ENCODE data around the gene MICALL2. TPM values are rescaled to one million over a fixed set of nuclear protein-coding genes. Genes with fewer than 3 reads are reported as not detected.

The MICALL2 gene
- polyA plus RNA-seq, 1 of the 3 experiments (the other 2 are of a cell fraction): 38.8 TPM

DNA sequence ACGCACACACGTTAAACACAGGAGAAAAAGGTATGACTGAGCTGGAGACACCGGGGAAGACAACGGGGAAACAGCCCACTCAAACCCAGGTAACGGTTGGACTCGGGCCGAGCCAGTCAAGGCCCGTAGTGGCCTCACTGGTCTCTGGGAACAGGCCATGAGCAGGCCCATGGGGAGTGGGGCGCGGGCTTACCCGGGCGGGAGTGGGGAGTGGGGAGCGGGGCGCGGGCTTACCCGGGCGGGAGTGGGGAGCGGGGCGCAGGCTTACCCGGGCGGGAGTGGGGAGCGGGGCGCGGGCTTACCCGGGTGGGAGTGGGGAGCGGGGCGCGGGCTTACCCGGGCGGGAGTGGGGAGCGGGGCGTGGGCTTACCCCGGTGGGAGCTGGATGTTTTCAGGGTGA lies 33.4 kb upstream of the MICALL2 start (continued):
- TF ChIP-seq, protein P1, sequence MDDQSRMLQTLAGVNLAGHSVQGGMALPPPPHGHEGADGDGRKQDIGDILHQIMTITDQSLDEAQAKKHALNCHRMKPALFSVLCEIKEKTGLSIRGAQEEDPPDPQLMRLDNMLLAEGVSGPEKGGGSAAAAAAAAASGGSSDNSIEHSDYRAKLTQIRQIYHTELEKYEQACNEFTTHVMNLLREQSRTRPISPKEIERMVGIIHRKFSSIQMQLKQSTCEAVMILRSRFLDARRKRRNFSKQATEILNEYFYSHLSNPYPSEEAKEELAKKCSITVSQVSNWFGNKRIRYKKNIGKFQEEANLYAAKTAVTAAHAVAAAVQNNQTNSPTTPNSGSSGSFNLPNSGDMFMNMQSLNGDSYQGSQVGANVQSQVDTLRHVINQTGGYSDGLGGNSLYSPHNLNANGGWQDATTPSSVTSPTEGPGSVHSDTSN (IDR thresholded peaks at IDR 0.05): no peak
- TF ChIP-seq, protein P2, sequence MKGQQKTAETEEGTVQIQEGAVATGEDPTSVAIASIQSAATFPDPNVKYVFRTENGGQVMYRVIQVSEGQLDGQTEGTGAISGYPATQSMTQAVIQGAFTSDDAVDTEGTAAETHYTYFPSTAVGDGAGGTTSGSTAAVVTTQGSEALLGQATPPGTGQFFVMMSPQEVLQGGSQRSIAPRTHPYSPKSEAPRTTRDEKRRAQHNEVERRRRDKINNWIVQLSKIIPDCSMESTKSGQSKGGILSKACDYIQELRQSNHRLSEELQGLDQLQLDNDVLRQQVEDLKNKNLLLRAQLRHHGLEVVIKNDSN (IDR thresholded peaks at IDR 0.05; ENCODE audit: borderline replicate concordance, low read depth): no peak
- TF ChIP-seq RFX5 (IDR thresholded peaks at IDR 0.05; ENCODE audit: low read length) (no peak), YY1 (IDR thresholded peaks at IDR 0.05; ENCODE audit: low read depth) (no peak)

DNA sequence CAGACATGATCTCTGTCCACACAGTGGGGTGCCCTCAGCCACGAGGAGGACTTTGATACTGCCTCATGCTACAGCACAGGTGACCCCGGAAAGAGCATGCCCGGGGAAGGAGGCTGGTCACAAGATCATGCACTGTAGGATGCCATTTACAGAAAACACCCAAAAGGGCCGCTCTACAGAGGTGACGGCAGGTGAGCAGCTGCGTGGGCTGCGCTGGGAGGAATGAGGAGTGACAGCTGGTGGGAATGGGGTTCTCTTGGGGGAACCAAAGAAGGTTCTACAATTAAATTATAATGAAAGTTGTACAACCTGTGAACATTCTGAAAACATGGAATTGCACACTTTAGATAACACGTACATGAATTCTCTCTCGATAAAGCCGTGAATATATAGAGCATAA lies 33.0 kb upstream of the MICALL2 start:
- POLR2A ChIA-PET: no interaction called here
- no peak for DNase-seq
- H3K36me3 ChIP-seq (replicated peaks in 1 of 2; ENCODE audit: control insufficient read depth in 1 of 2, insufficient read depth in 2 of 2, low read length in 1 of 2): peaks cover 16 to 88% of the 10 kb centered on the region in 2 experiments
- peaks cover 4% of the 10 kb centered on the region; the same call in 1 of the 2 replicates for H4K20me1 ChIP-seq (ENCODE audit: insufficient read depth)
- H3F3A ChIP-seq (replicated peaks; ENCODE audit: insufficient read depth): no peaks in the 10 kb centered on the region
- 97% methylated on average over 10 of the region's 10 CpGs for WGBS (ENCODE audit: low lambda C conversion rate)
- H3K79me2 ChIP-seq (ENCODE audit: insufficient read depth): no peaks in the 10 kb centered on the region
- no peaks in the 10 kb centered on the region for H3K27me3 ChIP-seq (ENCODE audit: insufficient read depth)
- CTCF ChIA-PET: interaction anchor here (0.8 to 9.8 kb wide), 4 partner anchors 11 to 60 kb away, joined by 3 to 104 read pairs (median 4); no protein-coding TSS in a partner anchor
- no peaks in the 10 kb centered on the region for H3K9me2 ChIP-seq
- no peak overlapping the region for H3K4me2 ChIP-seq
- no peaks in the 10 kb centered on the region for H3K4me1 ChIP-seq (ENCODE audit: control insufficient read depth in 1 of 2, insufficient read depth in 2 of 2, low read depth in 1 of 2, low read length in 1 of 2)
- H3K9ac ChIP-seq: no peak overlapping the region
- no peaks in the 10 kb centered on the region for H3K9me3 ChIP-seq
- H2AFZ ChIP-seq (ENCODE audit: low read depth): no peak overlapping the region
- no peak overlapping the region for H3K4me3 ChIP-seq (ENCODE audit: low read depth in 2 of 2, low read length in 1 of 2)
- TF ChIP-seq SMC3 (IDR thresholded peaks at IDR 0.05; ENCODE audit: low read depth, low read length): no peak
- no peak for TF ChIP-seq EP300 (IDR thresholded peaks at IDR 0.05; ENCODE audit: borderline replicate concordance in 1 of 2, low read depth in 1 of 2, low read length in 1 of 2)
- TF ChIP-seq JUND (IDR thresholded peaks at IDR 0.05): no peak
- TF ChIP-seq IRF3 (IDR thresholded peaks at IDR 0.05; ENCODE audit: low read depth, low read length): no peak
- no peak for TF ChIP-seq RAD21 (IDR thresholded peaks at IDR 0.05; ENCODE audit: low read length)
- no peak for TF ChIP-seq GATA2 (CRISPR knock-in tag; IDR thresholded peaks at IDR 0.05)
- TF ChIP-seq RCOR1 (IDR thresholded peaks at IDR 0.05; ENCODE audit: low read length): no peak
- no peak for TF ChIP-seq MEF2A (IDR thresholded peaks at IDR 0.05; ENCODE audit: borderline replicate concordance, low read depth)
- no peak for TF ChIP-seq ELF1 (IDR thresholded peaks at IDR 0.05)
- TF ChIP-seq, protein P2 (IDR thresholded peaks at IDR 0.05; ENCODE audit: borderline replicate concordance, low read depth): no peak
- TF ChIP-seq, protein P3, sequence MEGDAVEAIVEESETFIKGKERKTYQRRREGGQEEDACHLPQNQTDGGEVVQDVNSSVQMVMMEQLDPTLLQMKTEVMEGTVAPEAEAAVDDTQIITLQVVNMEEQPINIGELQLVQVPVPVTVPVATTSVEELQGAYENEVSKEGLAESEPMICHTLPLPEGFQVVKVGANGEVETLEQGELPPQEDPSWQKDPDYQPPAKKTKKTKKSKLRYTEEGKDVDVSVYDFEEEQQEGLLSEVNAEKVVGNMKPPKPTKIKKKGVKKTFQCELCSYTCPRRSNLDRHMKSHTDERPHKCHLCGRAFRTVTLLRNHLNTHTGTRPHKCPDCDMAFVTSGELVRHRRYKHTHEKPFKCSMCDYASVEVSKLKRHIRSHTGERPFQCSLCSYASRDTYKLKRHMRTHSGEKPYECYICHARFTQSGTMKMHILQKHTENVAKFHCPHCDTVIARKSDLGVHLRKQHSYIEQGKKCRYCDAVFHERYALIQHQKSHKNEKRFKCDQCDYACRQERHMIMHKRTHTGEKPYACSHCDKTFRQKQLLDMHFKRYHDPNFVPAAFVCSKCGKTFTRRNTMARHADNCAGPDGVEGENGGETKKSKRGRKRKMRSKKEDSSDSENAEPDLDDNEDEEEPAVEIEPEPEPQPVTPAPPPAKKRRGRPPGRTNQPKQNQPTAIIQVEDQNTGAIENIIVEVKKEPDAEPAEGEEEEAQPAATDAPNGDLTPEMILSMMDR (IDR thresholded peaks at IDR 0.05): no peak
- TF ChIP-seq, protein P4, sequence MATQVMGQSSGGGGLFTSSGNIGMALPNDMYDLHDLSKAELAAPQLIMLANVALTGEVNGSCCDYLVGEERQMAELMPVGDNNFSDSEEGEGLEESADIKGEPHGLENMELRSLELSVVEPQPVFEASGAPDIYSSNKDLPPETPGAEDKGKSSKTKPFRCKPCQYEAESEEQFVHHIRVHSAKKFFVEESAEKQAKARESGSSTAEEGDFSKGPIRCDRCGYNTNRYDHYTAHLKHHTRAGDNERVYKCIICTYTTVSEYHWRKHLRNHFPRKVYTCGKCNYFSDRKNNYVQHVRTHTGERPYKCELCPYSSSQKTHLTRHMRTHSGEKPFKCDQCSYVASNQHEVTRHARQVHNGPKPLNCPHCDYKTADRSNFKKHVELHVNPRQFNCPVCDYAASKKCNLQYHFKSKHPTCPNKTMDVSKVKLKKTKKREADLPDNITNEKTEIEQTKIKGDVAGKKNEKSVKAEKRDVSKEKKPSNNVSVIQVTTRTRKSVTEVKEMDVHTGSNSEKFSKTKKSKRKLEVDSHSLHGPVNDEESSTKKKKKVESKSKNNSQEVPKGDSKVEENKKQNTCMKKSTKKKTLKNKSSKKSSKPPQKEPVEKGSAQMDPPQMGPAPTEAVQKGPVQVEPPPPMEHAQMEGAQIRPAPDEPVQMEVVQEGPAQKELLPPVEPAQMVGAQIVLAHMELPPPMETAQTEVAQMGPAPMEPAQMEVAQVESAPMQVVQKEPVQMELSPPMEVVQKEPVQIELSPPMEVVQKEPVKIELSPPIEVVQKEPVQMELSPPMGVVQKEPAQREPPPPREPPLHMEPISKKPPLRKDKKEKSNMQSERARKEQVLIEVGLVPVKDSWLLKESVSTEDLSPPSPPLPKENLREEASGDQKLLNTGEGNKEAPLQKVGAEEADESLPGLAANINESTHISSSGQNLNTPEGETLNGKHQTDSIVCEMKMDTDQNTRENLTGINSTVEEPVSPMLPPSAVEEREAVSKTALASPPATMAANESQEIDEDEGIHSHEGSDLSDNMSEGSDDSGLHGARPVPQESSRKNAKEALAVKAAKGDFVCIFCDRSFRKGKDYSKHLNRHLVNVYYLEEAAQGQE (IDR thresholded peaks at IDR 0.05; ENCODE audit: low read depth, low read length): no peak
- TF ChIP-seq, protein P1 (IDR thresholded peaks at IDR 0.05): no peak
- no peak for TF ChIP-seq GABPA (IDR thresholded peaks at IDR 0.05; ENCODE audit: low read depth)
- no peak overlapping the region for H3K27ac ChIP-seq (ENCODE audit: low read depth in 2 of 2, low read length in 1 of 2)

Measured in SK-N-SH (cell line).